K562 (cell line): Measurements from ENCODE around the gene DPH2. TPM values are rescaled to one million over a fixed set of nuclear protein-coding genes. Genes with fewer than 3 reads are reported as not detected.

Experiments
- BACH1 ChIP-seq: fragments of 200-800 bp; sonication (Bioruptor generic); IDR thresholded peaks from 2 replicates; pipeline ENCODE4 v1.6.1; 2016; ENCODE audit warnings: missing genetic modification characterization, missing compliant biosample characterization
- BDP1 ChIP-seq: IDR thresholded peaks from 3 replicates; pipeline ENCODE4 v1.6.1; 2011; ENCODE audit not compliant: insufficient read length, insufficient read depth
- CBFB ChIP-seq: sonication (generic); formaldehyde crosslinking; IDR thresholded peaks from 2 replicates; pipeline ENCODE4 v1.4.0; 2020; ENCODE audit warnings: mild to moderate bottlenecking, missing genetic modification reagents
- CBX2 ChIP-seq: fragments of 200-600 bp; sonication (generic); IDR thresholded peaks from one replicate; pipeline ENCODE4 v1.6.1; 2012; ENCODE audit warnings: mild to moderate bottlenecking, low read length, inconsistent platforms; ENCODE audit not compliant: insufficient read depth, poor library complexity, severe bottlenecking
- CCNT2 ChIP-seq: IDR thresholded peaks from 2 replicates; pipeline ENCODE4 v1.6.1; 2011; ENCODE audit warnings: borderline replicate concordance, low read depth, mild to moderate bottlenecking, moderate library complexity, mixed read lengths, low read length; ENCODE audit not compliant: insufficient read length; ENCODE audit errors: extremely low read depth
- CREM ChIP-seq: IDR thresholded peaks from 2 replicates; pipeline ENCODE4 v1.6.1; 2014; ENCODE audit warnings: antibody characterized with exemption, low read depth
- DNMT1 ChIP-seq: fragments of 450-650 bp; IDR thresholded peaks from 2 replicates; pipeline ENCODE4 v1.6.1; 2016; ENCODE audit warnings: antibody characterized with exemption, mild to moderate bottlenecking
- HDGF ChIP-seq: fragments of 450-650 bp; IDR thresholded peaks from 2 replicates; pipeline ENCODE4 v1.6.1; 2016
- HNRNPL ChIP-seq: fragments of 200-400 bp; formaldehyde crosslinking; IDR thresholded peaks from 2 replicates; pipeline ENCODE4 v1.6.1; 2017; ENCODE audit warnings: low read depth, mild to moderate bottlenecking, low read length
- ID3 ChIP-seq, 2 experiments: fragments of 250-450 bp in 1 of 2; fragments of 450-650 bp in 1 of 2; sonication (Bioruptor Pico) in 1 of 2; IDR thresholded peaks; 2 replicates each; pipeline versions ENCODE4 v1.6.1 to v1.8.0; 2016 to 2021; ENCODE audit warnings: mild to moderate bottlenecking in 2 of 2, moderate library complexity in 2 of 2, missing compliant biosample characterization in 1 of 2, missing genetic modification characterization in 1 of 2
- MYBL2 ChIP-seq, 2 experiments: fragments of 450-650 bp in 1 of 2; sonication (generic) in 1 of 2; formaldehyde crosslinking in 1 of 2; IDR thresholded peaks; 2 replicates each; pipeline versions ENCODE4 v1.6.1 to v1.8.1; 2017 to 2022; ENCODE audit warnings: borderline replicate concordance in 1 of 2, inconsistent platforms in 1 of 2, low read depth in 1 of 2, mild to moderate bottlenecking in 1 of 2, missing genetic modification reagents in 1 of 2, moderate library complexity in 1 of 2
- NBN ChIP-seq: fragments of 450-650 bp; IDR thresholded peaks from 2 replicates; pipeline ENCODE4 v1.6.1; 2016; ENCODE audit warnings: low read depth, mild to moderate bottlenecking
- NEUROD1 ChIP-seq: fragments of 150-350 bp; IDR thresholded peaks from 2 replicates; pipeline ENCODE4 v1.6.1; 2014; ENCODE audit warnings: borderline replicate concordance, low read length, low read depth; ENCODE audit not compliant: partially characterized antibody
- SAP30 ChIP-seq: fragments of 200-600 bp; sonication (generic); IDR thresholded peaks from 2 replicates; pipeline ENCODE4 v1.6.1; 2012; ENCODE audit warnings: borderline replicate concordance, low read depth, mild to moderate bottlenecking, moderate library complexity, low read length, control low read depth, inconsistent platforms; ENCODE audit not compliant: insufficient read depth, poor library complexity, severe bottlenecking
- SOX6 ChIP-seq: fragments of 450-650 bp; IDR thresholded peaks from 2 replicates; pipeline ENCODE4 v1.6.1; 2014; ENCODE audit warnings: mild to moderate bottlenecking
- SP2 ChIP-seq: IDR thresholded peaks from 2 replicates; pipeline ENCODE4 v1.6.1; 2011; ENCODE audit warnings: mild to moderate bottlenecking, low read depth, low read length, moderate library complexity; ENCODE audit not compliant: poor library complexity, severe bottlenecking; ENCODE audit errors: extremely low read depth
- SRSF7 ChIP-seq: fragments of 200-400 bp; formaldehyde crosslinking; optimal IDR thresholded peaks from 2 replicates; pipeline ENCODE3; 2017; ENCODE audit warnings: mild to moderate bottlenecking, low read depth, low read length
- TCF15 ChIP-seq: fragments of 250-450 bp; sonication (Bioruptor Pico); IDR thresholded peaks from 2 replicates; pipeline ENCODE4 v1.8.0; 2022; ENCODE audit warnings: moderate library complexity, mild to moderate bottlenecking, inconsistent platforms
- TCF7 ChIP-seq: sonication (generic); IDR thresholded peaks from 2 replicates; pipeline ENCODE4 v1.6.1; 2016; ENCODE audit warnings: antibody characterized with exemption, borderline replicate concordance
- ZNF592 ChIP-seq: fragments of 450-650 bp; IDR thresholded peaks from 2 replicates; pipeline ENCODE4 v1.6.1; 2017; ENCODE audit warnings: antibody characterized with exemption, mild to moderate bottlenecking
- polyA plus RNA-seq, 8 experiments: library from polyadenylated mRNA; depleted of rRNA in 4 of 8; stranded (reverse) in 5 of 8; unstranded in 3 of 8; fragments of >200 nt; fragmentation: Nextera tagmentation in 2 of 8; fragmentation: Illumina TruSeq in 1 of 8; extraction: Ambion mirVana in 2 of 8; extraction: Trizol in 1 of 8; gene quantifications; 2 replicates each; pipeline versions ENCODE4 v1.2.1 to v1.2.3, GENCODE V29; 2011 to 2014; ENCODE audit warnings: inconsistent platforms in 1 of 8, missing spikeins in 1 of 8
- total RNA-seq, 7 experiments: library from RNA; depleted of rRNA in 6 of 7; stranded (reverse); fragments of >200 nt in 6 of 7; fragmentation: Illumina TruSeq in 2 of 7; extraction: Trizol in 2 of 7; gene quantifications; 2 replicates each; pipeline versions ENCODE4 v1.2.1 to v1.2.3, GENCODE V29; 2011 to 2021; ENCODE audit warnings: low replicate concordance in 1 of 7

DPH2 gene
- total and polyA plus RNA-seq, 9 of the 15 experiments (the other 6 are each of a cell fraction or from before 2014, with no cell fraction given): 17.9 to 94.1 (median 68.1) TPM

- TF ChIP-seq NEUROD1 (peak; percentile 82), SP2 (no peak), TCF7 (peak; percentile 74; the same call in 1 of the 2 replicates), HDGF (no peak), SAP30 (peak; percentile 89), DNMT1 (no peak), CREM (peak; percentile 85), ID3 (CRISPR knock-in tag; IDR thresholded peaks at IDR 0.05) (no peak), ID3 (tag; IDR thresholded peaks at IDR 0.05) (peak; percentile 92), HNRNPL (0 out of 2 replicates have a peak, but pooled peaks have one; percentile 17), CBFB (CRISPR knock-in tag) (peak; percentile 71; the same call in 1 of the 2 replicates), SOX6 (peak; percentile 66; the same call in 1 of the 2 replicates), MYBL2 (IDR thresholded peaks at IDR 0.05; ENCODE audit: low read depth) (no peak), MYBL2 (CRISPR knock-in tag; IDR thresholded peaks at IDR 0.05; ENCODE audit: borderline replicate concordance) (no peak), BDP1 (no peak), BACH1 (tag) (no peak), TCF15 (CRISPR knock-in tag) (no peak), NBN (peak; percentile 67; the same call in 1 of the 2 replicates), CCNT2 (peak; percentile 57), SRSF7 (no peak), ZNF592 (no peak), CBX2 (no peak)
Observed at GRCh38 chr1:43946236-43947060, 23.4 kb upstream of the DPH2 start, which contains the start of gene IPO13 (continued).
